ENCODE data around the gene TMEM120A.
"Not testable (repeated sequence)": the region's sequence is repeated elsewhere in the genome, so short reads cannot be mapped to it uniquely, and the experiment has no call there.

TMEM120A gene

GRCh38 chr7:75994388-75995051 lies at the start of gene TMEM120A:
Gene TMEM120A, minus strand, starts transcription at chr7:75994595. Its CDS starts 25 bp downstream, at chr7:75994570.
- peak; percentile 98 for DNase-seq

- DNase-seq, result peak; percentile 77
Observed at GRCh38 chr7:76040126-76040525, 45.7 kb upstream of the TMEM120A start.

- no peak for DNase-seq
Observed at GRCh38 chr7:76037310-76037709, 42.9 kb upstream of the TMEM120A start.

- no peak for DNase-seq
Observed at GRCh38 chr7:76031964-76032363, 37.6 kb upstream of the TMEM120A start.

GRCh38 chr7:76029682-76030081 lies 35.3 kb upstream of the TMEM120A start:
- DNase-seq, result not testable (repeated sequence)

- DNase-seq, result no peak
Observed at GRCh38 chr7:76023002-76023401, 28.6 kb upstream of the TMEM120A start.

GRCh38 chr7:76022026-76022780 lies 27.8 kb upstream of the TMEM120A start:
- DNase-seq, result no peak

GRCh38 chr7:76020031-76020714 lies 25.8 kb upstream of the TMEM120A start:
- DNase-seq, result peak; percentile 75

GRCh38 chr7:76018520-76018919 lies 24.1 kb upstream of the TMEM120A start:
- DNase-seq, result not testable (repeated sequence)

- DNase-seq, result no peak
Observed at GRCh38 chr7:76016191-76016947, 22.0 kb upstream of the TMEM120A start.

- DNase-seq, result no peak
Observed at GRCh38 chr7:76011442-76011861, 17.1 kb upstream of the TMEM120A start.

GRCh38 chr7:76009672-76010600 lies 15.5 kb upstream of the TMEM120A start:
- no peak for DNase-seq

- DNase-seq, result no peak
Observed at GRCh38 chr7:76008156-76008687, 13.8 kb upstream of the TMEM120A start.

GRCh38 chr7:76005004-76005403 lies 10.6 kb upstream of the TMEM120A start:
- DNase-seq, result not testable (repeated sequence)

GRCh38 chr7:76003351-76003750 lies 9.0 kb upstream of the TMEM120A start:
- no peak for DNase-seq

- DNase-seq, result no peak
Observed at GRCh38 chr7:76002822-76003221, 8.4 kb upstream of the TMEM120A start.

GRCh38 chr7:76002139-76002538 lies 7.7 kb upstream of the TMEM120A start:
- no peak for DNase-seq

- no peak for DNase-seq
Observed at GRCh38 chr7:76000566-76000965, 6.2 kb upstream of the TMEM120A start.

- DNase-seq, result no peak
Observed at GRCh38 chr7:75998038-75998437, 3.6 kb upstream of the TMEM120A start.

GRCh38 chr7:75996476-75996875 lies 2.1 kb upstream of the TMEM120A start:
- DNase-seq, result no peak

- no peak for DNase-seq
Observed at GRCh38 chr7:75995996-75996395, 1.6 kb upstream of the TMEM120A start.

- no peak for DNase-seq
Observed at GRCh38 chr7:75995052-75995471, 667 bp upstream of the TMEM120A start.

Measured in islet precursor cell (in vitro differentiated cells).